ENCODE measurements around the gene TM2D3. TPM values are rescaled to one million over a fixed set of nuclear protein-coding genes. Genes with fewer than 3 reads are reported as not detected.

TM2D3 gene
- total RNA-seq, 1 experiment from 2014 or later, result 35.2 TPM

- Histone ChIP-seq H3K9ac (ENCODE audit: low read length) (no peak overlapping the region), H3K9me2 (ENCODE audit: insufficient read depth) (no peaks in the 10 kb centered on the region), H3K4me2 (ENCODE audit: low read length) (no peak overlapping the region), H3K4me1 (ENCODE audit: control insufficient read depth in 1 of 2, insufficient read depth in 2 of 2, low read length in 2 of 2) (peaks cover 0 to 6% of the 10 kb centered on the region in 2 experiments; a peak in 2 of 4 replicates), H3K9me3 (ENCODE audit: control insufficient read depth in 1 of 2, insufficient read depth in 1 of 2, low read depth in 1 of 2, low read length in 2 of 2) (no peaks in the 10 kb centered on the region), H3K79me2 (ENCODE audit: insufficient read depth, low read length) (no peaks in the 10 kb centered on the region), H4K20me1 (ENCODE audit: insufficient read depth) (no peaks in the 10 kb centered on the region), H3K4me3 (replicated peaks in 1 of 2; ENCODE audit: low read depth in 1 of 2, low read length in 2 of 2) (no peak overlapping the region), H3K27me3 (ENCODE audit: insufficient read depth, low read length) (no peaks in the 10 kb centered on the region), H3K36me3 (ENCODE audit: control insufficient read depth in 1 of 2, insufficient read depth in 2 of 2, low read length in 2 of 2) (no peaks in the 10 kb centered on the region), H2AFZ (ENCODE audit: low read depth, low read length, poor library complexity, severe bottlenecking) (no peak overlapping the region), H3K27ac (ENCODE audit: low read depth, low read length) (no peak overlapping the region)
- ChIA-PET RAD21 (ENCODE audit: low non-redundant PET in 1 of 2, low total read pairs in 2 of 2, uncharacterized antibody in 2 of 2, unreplicated experiment in 2 of 2) (no interaction called here), POLR2A (no interaction called here), CTCF (no interaction called here)
- no TSS peak for BruUV-seq (replicated peaks)
- DNase-seq (ENCODE audit: low read depth, low spot score) (no peak), ATAC-seq (no peak)
- intact Hi-C loops (cut with micrococcal nuclease), result no loop called here
- TF ChIP-seq YY1 (IDR thresholded peaks at IDR 0.05; ENCODE audit: extremely low read depth, insufficient replicate concordance, low read depth, low read length), result no peak
- no peak for TF ChIP-seq EGR1 (IDR thresholded peaks at IDR 0.05; ENCODE audit: low read depth)
- no peak for TF ChIP-seq POLR2A (IDR thresholded peaks at IDR 0.05; ENCODE audit: borderline replicate concordance, extremely low read depth, insufficient read depth, insufficient read length)
- TF ChIP-seq, protein P1, sequence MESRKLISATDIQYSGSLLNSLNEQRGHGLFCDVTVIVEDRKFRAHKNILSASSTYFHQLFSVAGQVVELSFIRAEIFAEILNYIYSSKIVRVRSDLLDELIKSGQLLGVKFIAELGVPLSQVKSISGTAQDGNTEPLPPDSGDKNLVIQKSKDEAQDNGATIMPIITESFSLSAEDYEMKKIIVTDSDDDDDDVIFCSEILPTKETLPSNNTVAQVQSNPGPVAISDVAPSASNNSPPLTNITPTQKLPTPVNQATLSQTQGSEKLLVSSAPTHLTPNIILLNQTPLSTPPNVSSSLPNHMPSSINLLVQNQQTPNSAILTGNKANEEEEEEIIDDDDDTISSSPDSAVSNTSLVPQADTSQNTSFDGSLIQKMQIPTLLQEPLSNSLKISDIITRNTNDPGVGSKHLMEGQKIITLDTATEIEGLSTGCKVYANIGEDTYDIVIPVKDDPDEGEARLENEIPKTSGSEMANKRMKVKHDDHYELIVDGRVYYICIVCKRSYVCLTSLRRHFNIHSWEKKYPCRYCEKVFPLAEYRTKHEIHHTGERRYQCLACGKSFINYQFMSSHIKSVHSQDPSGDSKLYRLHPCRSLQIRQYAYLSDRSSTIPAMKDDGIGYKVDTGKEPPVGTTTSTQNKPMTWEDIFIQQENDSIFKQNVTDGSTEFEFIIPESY (IDR thresholded peaks at IDR 0.05; ENCODE audit: extremely low read depth, insufficient replicate concordance, low read length), result no peak
- no peak for TF ChIP-seq ZNF274 (IDR thresholded peaks at IDR 0.05; ENCODE audit: low read depth, low read length)
- TF ChIP-seq EZH2 (IDR thresholded peaks at IDR 0.05), result no peak
- no peak for TF ChIP-seq CTCF (IDR thresholded peaks at IDR 0.05 in 2 of 3, conservative IDR thresholded peaks at IDR 0.05 in 1 of 3; ENCODE audit: borderline replicate concordance in 1 of 3, insufficient read depth in 1 of 3, low read depth in 2 of 3, low read length in 2 of 3)
- TF ChIP-seq MAX (IDR thresholded peaks at IDR 0.05), result no peak
- no peak for TF ChIP-seq EZH2phosphoT487 (IDR thresholded peaks at IDR 0.05; ENCODE audit: borderline replicate concordance)
- TF ChIP-seq CBX3 (IDR thresholded peaks at IDR 0.05; ENCODE audit: low read depth), result no peak
- TF ChIP-seq REST (IDR thresholded peaks at IDR 0.05; ENCODE audit: low read depth), result no peak
These were observed 26.2 kb downstream of the TM2D3 start for GRCh38 chr15:101625980-101626379.

Measured in HCT116 (cell line).